DMS 273 treated with DMSO at 0.1 percent for 48 hours (cell line): ENCODE results near the gene SFPQ.
"Not testable (repeated sequence)": the region's sequence is repeated elsewhere in the genome, so short reads cannot be mapped to it uniquely, and the experiment has no call there.

Experiments
- DNase-seq: peaks from one replicate; lab custom pipeline; 2025; lab: John Stamatoyannopoulos, UW

The SFPQ gene

DNA sequence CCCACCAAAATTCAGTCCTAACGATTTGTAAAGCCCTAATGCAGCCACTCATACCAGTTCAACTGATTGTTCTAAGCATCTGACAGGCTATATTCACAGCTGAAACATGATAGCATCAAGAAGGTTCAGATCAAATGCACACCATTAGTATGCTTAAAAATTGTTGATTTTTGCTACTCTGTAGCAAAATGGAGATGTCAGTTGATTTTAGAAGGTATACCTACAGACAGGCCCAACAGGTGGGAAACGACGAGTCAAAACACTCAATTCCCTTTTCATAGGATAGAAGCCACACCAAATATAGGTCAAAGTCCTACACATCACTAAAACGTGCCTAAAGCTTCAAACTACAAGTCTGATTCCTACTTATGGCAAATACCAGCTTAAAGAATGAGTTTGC is 6.7 kb downstream of the SFPQ start:
- no peak for DNase-seq

DNA sequence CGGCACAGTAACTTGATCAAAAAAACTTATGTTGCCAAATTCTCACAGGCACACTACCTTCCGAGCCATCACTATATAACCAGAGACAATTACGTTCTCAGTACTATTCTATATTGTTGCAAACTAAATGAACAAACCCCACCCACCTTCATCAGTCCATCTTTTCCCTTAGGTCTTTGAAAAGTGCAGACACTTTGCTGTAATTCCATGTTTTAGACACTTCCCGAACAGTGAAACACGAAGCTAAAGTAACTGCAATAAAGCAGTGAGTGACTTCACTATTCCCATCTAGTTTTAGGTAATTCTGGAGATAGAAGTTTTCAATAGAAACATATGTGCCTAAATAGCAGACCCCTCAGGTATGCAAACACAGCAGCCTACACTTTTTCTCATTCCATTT is 7.7 kb downstream of the SFPQ start:
- DNase-seq = no peak

DNA sequence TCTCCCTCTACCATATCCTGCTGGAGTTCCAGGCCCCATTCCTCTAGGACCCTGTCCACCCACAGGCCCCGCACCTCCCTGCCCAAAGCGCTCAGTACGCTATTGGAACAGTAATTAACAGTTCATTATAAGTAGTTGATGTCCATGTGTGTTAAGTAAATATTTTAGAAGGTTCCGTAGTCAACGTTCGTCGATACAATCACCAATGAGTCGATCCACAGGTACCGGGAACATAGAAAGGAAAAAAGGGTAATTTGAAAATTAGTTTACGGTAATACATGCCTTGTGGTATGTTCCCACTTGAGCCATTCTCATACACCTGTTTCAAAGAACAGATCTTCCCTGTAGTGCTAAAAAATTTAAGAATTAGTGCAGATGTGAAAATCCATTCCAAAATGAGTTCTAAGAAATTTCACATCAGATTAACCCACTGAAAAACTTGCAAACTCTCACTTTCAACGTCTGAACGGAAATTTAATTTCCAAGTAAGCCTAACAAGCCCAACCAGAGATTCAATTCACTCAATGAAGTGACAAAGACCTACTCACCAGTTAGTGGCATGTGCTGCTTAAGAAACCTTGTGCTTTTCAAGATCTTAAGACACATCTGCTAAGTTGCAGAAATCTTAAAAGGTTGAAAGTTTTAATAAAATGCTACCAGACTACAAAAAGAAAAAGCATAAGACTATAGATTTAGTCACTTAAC is 8.3 kb downstream of the SFPQ start:
- no peak for DNase-seq

DNA sequence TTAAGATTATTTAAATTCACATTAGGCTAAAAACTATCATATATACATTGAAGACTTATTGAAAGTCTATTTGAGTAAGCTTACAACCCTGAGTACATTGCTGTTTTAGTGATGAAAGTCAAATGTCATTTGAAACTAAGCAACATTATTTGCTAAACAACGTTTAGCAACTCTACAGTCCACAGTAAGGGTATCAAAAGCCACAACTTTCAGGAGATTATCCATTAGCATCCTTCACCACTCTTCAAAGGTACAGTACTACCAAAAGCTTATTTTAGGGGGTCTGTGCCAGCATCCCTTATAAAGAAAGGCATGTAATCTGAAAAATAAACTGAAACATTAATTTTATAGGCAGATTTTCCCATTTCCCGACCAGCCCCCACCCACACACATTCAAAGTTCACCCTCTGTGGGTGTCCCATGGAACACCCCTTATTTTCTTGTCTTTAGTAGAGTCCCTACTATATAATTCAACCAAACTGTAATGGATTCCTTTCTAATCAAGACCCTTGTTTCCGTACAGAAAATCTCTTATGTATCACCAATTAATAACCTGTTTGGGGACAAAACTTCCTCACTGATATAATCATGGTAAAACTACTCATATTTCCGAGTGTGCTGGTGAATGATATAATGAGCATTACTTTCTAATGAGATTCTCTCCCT is 11.0 kb downstream of the SFPQ start:
- DNase-seq = no peak

DNA sequence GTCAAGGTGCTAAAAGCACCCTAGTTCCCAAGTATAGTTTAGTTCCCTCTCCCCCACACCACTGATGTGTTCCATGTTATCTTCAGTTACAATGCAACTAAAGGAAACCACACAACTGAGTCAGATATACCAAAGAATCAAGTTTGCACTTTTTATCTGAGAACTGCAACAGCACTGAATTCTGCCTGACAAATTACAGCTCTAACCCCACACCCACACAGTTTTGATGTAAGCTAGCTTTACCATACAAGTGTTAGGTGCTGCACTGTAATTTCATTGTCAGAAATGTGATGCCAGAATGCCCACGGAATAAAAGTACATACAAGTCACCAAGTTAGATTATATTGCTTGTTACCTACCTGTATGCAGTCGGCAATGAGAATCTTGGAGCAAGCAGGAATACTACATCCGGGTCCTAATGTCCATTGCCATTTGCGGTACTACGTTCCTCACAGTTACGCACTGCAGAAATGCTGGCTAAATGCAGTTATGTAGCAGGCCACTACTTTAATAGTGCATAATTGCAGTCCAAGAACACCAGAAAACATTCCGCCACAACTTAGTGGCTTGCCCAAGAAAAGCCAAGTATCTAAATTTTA is 12.1 kb downstream of the SFPQ start:
- DNase-seq = no peak

DNA sequence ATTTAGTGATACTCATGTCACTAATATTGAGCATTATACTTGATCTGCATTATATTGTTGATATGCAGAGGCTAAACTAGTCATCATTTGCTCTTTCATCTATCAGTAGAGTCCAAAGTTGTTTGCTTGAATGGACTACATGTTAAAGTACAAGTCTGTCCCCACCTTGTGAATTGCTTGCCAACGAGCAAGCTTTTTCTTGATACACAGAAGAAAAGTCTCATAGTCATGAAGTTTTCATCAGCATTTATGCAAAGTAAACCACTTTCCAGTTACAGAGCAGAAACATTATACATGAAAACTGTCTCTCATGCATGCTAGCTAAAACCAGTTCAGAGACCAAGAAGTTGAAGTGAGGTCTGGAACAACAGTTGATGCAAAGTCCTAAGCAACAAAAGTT is 13.0 kb downstream of the SFPQ start:
- no peak for DNase-seq

DNA sequence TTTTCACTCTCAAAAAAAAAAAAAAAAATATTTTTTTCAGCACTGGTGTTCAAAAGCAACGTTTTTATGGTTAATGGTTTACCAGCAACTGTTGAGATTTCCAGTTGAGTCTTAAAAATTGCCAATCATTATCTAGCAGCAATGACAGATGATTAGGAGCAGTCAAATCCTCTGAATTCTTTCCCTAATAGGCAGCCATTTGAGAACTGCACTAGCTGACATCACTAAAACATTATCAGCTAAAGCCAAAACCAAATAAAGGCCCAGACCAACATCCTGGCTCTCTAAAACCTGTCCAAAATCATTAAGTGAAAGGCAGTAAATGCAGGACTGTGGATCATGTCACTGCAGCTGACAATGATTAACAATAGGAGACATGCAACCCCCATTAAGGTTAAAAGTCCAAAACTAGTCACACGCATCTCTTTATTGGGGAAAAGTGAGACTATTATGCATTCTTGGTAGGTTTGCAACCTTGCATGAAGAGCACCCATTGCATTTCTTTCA is 14.0 kb downstream of the SFPQ start:
- DNase-seq = no peak

DNA sequence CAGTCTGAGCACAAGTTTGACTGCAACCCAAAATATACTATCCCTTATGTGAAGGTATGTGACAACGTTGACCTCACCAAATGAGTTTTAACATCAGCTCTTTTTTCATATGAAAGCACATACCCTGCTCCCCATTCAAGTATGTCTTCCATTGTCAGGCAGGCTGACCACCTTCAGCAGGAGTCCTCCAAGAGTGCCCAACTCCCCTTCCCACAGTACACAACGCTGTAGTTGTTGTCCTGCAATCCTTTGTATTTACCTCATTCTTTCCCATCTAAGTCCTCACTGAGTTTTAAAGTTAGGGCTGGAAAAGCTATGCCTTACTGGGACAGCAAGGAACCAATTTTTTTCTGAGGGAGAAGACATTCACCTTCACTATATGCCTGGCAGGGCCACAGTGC is 14.7 kb downstream of the SFPQ start:
- no peak for DNase-seq

DNA sequence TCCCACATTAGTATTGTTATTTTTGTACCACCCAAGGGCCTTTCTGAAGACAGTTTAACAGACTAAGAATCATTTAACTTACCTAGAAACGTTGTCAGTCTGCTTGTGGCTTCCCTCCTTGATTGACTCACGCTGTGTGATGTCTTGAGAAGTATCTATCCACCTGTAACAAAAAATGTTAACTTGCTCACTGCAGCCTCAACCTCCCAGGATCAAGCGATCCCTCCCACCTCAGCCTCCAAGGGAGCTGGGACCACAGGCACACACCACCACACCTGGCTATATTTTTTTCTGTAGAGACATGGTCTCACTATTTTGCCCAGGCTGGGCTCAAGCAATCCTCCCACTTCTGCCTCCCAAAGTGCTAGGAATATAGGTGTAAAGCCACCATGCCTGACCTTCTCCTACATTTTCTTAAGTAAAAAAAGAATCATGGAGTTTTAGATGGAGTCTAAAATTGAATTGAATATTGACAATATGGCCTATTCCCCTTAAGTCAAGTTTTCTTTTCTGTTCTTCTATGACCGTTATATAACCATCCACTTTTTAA is 15.6 kb downstream of the SFPQ start:
- DNase-seq = no peak

DNA sequence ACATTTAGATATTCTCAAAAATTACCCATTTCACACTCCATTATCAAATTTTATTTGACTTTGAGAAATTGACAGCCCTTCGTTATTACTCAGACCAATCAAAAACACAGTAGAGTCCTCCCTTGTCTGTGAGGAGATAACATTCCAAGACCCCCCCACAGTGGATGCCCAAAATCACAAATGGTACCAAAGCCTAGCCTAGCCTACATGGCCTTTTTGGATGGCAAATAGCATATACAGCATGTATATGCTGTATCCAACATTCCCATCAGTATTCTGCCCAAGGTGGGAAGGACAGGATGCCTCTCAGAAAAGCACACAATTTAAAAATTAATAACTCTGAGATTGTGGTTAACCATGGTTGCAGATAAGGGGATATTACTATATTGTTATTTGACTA is 17.3 kb downstream of the SFPQ start:
- no peak for DNase-seq

DNA sequence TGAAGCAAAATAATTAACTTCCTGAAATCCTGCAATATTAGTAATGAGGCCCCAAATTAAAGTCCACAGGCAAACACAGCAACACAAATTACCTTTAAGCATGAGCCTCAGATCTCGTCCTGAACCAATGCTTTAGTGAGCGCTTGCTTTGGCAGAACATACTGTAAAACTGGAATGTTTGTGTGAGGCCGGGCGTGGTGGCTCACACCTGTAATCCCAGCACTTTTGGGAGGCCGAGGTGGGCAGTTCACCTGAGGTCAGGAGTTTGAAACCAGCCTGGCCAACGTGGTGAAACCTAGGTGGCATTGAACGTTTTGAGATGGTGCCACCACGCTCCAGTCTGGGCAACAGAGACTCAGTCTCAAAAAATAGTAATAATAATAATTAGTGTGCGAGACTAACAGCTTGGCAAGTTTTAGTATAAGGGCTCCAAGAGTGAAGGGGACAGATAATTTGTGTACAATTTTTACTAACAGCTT is 17.8 kb downstream of the SFPQ start:
- no peak for DNase-seq

DNA sequence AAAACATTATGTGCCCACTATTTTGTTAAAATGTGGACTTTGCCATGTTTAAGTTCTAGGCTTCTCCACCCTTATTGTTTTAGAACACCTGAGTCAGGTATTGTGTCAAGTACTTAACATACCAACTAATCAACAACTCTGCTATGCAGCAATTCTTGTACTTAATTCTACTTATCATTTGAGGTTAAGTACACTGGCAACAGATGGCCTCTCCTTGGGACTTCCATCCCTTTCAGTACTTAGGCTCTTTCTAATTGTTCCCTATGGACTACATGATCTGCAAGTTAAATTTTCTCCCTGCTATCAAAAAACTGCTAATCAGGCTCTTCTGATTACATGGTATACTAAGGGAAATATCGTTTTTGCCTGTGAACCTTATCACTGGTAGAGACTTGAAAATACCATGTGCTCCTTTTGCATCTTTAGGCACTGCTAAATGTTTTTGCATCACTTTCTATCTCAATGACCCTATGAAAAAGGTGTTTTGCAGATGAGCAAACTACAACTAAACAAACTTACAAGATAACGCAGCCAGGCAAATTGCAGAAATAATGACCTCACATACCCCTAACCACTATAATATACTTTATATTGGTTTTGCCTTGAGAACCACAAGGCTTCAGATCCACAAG is 18.9 kb downstream of the SFPQ start:
- DNase-seq = peak; percentile 61

DNA sequence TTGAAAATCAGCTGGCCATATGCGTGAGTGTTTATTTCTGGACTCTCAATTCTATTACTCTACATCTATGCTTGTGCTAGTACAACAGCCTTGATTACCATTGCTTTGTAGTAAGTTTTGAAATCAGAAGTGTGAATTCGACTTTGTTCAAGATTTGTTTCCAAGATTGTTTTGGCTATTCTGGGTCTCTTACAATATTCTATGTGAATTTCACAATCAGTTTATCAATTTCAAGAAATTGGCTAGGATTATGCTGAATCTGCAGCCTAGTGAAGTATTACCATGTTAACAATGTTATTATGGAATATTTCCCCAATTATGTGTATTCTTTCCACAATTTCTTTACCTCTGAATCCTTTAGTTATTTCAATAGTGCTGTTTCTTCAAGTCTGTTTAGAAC is 19.5 kb downstream of the SFPQ start:
- DNase-seq = no peak

DNA sequence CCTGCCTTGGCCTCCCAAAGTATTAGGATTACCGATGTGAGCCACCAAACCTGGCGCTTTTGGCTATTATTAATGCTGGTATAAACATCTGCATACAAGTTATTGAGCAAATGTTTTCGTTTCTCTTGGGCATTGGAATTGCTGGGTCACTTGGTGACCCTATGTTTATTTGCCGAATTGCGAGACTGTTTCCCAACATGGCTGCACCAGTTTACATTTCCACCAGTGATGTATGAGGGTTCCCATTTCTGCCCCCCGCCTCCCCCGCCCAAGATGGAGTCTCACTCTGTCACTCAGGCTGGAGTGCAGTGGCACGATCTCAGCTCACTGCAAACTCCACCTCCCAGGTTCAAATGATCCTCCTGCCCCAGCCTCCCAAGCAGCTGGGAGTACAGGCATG is 20.9 kb downstream of the SFPQ start:
- DNase-seq = no peak

DNA sequence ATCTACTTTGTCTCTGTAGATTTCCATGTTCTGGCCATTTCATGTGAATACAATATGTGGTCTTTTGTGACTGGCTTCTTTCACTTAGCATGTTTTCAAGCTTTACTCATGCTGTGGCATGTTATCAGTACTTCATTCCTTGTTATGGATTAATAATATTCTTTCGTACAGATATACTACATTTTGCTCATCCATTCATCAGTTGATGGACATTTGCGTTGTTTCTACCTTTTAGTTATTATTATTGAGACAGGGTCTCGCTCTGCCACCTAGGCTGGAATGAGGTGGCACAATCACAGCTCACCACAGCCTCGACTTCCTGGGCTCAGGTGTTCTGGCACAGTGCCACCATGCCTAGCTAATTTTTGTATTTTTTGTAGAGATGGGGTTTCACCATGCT is 21.4 kb downstream of the SFPQ start:
- DNase-seq = no peak

DNA sequence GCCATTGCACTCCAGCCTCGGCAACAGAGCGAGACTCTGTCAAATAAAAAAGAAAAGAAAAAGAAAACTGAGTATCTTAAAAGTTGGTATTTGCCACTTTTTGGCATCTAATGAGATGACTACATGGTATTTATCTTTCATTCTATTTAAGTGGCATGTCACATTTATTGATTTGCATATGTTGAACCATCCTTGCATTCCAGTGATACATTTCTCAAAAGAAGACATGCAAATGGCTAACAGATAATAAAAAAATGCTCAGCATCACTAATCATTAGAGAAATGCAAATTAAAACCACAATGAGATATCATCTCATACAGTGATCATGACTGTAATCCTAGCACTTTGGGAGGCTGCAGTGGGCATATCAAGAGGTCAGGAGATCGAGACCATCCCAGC is 28.1 kb downstream of the SFPQ start:
- DNase-seq = no peak

DNA sequence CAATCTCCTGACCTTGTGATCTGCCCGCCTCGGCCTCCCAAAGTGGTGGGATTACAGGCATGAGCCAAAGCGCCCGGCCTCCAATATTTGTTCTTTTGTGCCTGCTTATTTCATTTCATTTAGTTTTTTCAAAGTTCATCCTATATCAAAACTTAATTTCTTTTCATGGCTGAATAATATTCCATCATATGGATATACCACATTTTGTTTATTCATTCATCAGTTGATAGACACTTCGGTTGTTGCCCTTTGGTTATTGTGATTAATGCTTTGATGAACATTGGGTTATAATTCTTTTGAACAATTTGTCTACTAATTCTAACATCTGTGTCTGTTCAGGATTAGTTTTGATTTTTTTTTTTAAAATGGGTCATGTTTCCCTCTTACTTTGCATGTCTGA is 41.7 kb downstream of the SFPQ start:
- no peak for DNase-seq

DNA sequence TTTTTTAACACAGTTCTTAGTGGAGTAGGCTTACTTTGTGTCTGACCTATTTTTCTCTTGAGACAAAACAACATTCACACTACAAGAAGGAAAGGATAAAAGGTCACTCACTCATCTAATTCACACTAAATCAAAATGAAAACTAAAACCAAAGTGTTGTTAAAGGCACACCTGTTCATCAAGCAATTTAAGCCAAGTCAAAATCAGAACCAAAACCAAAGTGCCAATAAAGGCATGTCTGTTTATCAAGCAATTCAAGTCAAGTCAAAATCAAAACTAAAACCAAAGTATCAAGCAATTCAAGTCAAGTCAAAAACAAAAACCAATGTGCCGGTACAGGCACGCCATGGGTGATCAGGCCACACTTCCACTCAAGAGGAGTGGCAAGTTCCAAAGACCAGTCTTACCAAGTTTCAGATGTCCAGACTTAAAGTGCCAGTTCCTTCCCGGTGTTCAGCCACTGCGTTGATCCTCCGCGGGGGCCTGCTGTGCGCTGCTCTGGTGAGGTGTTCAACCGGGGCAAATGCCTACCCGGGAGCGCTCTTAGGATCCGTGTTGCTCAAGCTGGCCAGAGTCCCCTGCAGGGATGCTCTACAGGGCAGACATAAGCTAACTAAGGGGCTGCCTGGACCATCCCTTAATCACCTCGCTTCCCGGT is 46.9 kb downstream of the SFPQ start:
- DNase-seq = not testable (repeated sequence)

DNA sequence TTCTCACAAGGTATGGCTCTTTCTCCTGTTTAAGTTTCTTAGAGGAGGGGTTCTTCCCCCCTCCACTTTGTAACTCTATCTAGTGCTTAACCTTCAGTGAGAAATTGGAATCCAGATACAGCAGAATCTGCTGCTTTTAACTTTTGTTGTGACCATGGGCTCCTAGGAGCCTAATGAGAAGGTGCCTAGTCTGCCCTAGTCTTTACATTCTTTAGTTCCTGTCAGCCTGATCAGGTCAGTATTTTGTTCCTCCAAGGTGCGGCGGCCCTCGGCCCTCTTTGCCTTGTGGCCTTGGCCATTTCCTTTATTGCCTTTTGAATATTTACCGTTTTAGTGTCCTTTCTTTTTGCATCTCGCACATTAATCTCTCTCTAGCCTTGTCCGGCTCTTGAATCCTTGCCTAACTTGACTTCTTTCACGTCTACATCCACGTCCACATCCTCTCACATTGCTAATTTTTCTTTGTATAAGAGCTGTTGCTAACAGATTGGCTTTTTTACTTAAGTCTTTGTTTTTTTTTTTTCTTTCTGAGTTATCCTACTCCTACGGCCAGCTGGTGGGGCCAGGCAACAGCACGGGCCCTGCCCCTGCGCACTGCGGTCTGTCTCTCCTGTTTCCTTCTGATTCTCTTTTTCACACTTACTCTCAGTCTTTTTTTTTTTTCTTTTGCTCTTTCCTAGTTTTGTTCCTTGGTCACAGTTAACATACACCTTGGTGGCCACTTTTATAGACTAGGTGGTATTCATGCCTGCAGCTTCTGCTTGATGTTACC is 49.0 kb downstream of the SFPQ start:
- DNase-seq = no peak

DNA sequence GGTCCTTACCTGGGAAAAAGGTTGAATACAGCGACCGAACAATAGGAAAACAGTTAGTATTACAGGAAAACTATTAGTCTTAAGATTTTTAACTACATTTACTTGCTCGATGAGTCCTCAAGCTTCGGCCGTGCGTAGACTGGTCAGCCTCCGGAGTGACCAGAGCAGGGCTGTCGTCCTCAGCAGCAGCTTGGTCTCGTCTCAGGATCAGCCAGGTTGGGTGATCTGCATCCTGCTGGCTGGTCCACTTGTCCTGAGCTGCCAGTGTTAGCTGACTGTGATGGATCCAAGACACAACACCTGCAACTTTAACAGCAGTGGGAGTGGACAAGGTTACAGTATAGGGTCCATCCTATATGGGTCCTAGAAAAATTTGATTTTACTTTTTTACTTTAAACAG is 50.2 kb downstream of the SFPQ start:
- not testable (repeated sequence) for DNase-seq

DNA sequence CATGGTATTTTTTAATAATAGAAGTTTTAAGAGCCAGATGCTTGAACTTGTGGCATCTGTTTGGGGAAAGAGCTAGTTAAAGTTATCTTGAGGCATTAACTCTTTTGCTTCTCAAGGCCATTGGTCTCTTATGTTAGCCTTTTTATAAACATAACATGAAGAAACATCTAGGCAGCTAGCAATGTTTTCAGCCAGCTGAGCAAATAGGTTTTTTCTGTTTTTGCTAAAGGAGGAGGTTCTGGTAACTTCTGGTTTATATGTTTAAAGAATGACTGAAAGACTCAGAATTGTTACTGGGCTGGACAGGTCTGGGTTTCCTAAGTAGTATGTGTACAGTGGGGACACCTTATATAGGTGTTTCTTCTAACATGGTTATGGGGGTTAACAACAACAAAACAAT is 50.7 kb downstream of the SFPQ start:
- not testable (repeated sequence) for DNase-seq
